DMS 273 (cell line): ENCODE data around the gene CFAP410.
"Not testable (repeated sequence)": the region's sequence is repeated elsewhere in the genome, so short reads cannot be mapped to it uniquely, and the experiment has no call there.

Experiments used
- DNase-seq: peaks from one replicate; lab custom pipeline; 2025; ENCODE audit not compliant: unreplicated experiment; lab: John Stamatoyannopoulos, UW

The CFAP410 gene

DNA sequence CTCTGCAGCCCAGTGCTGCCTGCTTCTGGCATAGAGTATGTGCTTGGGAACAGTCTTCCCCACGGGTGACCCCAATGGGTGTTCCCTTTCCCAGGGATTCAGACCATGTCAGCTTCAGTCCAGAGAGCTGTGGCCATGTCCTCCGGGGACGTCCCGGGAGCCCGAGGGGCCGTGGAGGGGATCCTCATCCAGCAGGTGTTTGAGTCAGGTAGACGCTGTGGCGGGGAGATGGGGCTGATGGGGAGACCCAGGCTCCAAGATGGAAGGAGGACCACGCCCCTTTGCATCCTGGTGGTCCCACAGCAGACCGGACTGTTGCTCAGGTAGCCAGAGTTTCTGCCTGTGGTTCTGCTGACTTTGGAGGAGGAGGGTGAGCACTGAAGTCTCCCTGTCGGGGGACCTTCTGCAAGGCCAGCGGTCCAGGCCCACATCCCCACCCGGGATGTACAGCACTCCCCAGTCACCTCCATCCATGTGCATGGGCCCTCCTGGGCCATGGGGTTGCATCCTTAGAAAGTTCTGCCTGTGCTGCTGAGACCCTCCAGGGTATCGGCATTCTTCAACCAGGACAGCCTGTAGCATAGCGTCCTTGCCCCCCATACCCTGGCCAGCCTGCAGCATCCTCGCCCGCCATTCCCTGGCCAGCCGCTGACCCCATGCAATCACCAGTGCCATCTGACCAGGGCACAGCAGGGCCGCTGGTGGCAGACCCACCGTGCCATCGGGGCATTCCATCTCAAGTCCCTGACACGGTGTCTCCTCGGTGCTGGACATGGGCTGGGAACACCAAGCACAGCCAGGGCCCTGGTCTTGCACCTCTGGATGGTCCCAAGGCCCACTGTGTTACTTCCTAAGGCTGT lies 50.7 kb downstream of the CFAP410 start:
- DNase-seq, result no peak

- DNase-seq, result no peak
Measured at GRCh38 chr21:44286716-44287632, 52.2 kb downstream of the CFAP410 start.

GRCh38 chr21:44286086-44286715 lies 53.0 kb downstream of the CFAP410 start:
- DNase-seq, result no peak

DNA sequence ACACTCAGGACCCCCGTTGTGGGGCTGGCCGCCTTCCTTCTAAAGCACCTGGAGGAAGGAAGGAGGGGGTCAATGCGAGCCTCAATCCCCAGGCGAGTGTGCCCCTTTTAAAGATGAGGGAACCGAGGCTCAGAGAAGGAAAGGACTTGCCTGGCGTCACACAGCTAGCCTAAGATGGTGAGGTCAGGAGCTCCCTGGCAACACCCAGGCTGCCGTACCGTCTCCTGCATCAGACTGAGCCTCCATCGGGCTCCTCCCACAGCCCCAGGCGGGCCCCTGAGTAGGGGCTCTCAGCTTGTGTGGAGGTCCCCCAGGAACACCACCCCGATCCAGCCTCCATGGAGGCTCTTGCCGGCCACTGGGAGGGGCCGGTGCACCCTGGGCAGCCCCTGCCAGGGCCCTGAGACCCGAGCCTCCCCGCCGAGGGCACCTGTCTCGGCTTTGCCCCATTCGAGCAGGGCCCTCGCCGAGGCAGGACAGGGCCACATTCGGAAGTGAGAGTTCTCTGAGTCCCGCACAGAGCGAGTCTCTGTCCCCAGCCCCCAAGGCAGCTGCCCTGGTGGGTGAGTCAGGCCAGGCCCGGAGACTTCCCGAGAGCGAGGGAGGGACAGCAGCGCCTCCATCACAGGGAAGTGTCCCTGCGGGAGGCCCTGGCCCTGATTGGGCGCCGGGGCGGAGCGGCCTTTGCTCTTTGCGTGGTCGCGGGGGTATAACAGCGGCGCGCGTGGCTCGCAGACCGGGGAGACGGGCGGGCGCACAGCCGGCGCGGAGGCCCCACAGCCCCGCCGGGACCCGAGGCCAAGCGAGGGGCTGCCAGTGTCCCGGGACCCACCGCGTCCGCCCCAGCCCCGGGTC lies 53.8 kb downstream of the CFAP410 start, which contains the start of gene AIRE:
Gene AIRE, plus strand, starts transcription at position 739 of the 855 bp plus-strand sequence. CDS start 131 bp downstream, outside the sequence.
- DNase-seq, result no peak

- DNase-seq, result no peak
Measured at GRCh38 chr21:44283948-44284347, 55.2 kb downstream of the CFAP410 start.

- not testable (repeated sequence) for DNase-seq
Measured at GRCh38 chr21:44283211-44283785, 55.9 kb downstream of the CFAP410 start.

DNA sequence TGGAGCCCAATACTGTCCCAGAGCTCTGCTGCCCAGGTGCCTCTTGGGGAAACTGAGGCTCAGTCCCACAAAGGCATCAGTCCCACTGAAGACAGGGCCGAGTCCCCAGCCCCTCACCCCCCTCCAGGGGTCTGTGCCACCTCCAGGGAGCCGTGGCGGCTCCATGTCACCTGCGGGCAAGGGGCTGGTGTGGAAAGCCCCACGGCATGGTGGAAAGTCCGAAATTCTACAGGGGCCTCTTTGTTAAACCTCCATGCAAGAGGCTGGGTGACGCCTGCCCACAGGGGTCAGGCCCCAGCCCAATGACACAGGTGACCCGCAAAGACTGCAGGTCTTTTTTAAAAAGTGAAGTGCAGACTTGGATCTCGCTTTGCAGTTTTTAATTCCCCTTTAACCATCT lies 56.8 kb downstream of the CFAP410 start:
- DNase-seq, result no peak

DNA sequence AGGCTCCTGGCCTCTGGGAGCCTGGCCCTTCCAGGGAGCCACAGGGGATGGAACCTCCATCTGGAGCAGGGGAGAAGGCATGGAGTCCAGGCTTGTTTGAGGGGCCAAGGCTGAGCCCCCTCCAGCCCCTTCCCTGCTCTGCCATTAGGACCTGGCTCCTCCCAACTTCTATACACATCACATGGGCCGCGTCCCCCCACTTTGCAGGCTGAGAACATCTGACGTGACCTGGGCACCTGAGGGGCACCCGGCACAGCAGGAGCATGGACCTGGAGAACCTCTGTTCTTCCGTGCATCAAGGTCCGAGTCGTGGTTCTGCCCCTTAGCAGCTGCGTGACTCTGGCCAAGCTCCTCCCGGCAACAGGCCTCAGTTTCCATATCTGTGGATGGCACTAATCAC lies 57.4 kb downstream of the CFAP410 start:
- no peak for DNase-seq

DNA sequence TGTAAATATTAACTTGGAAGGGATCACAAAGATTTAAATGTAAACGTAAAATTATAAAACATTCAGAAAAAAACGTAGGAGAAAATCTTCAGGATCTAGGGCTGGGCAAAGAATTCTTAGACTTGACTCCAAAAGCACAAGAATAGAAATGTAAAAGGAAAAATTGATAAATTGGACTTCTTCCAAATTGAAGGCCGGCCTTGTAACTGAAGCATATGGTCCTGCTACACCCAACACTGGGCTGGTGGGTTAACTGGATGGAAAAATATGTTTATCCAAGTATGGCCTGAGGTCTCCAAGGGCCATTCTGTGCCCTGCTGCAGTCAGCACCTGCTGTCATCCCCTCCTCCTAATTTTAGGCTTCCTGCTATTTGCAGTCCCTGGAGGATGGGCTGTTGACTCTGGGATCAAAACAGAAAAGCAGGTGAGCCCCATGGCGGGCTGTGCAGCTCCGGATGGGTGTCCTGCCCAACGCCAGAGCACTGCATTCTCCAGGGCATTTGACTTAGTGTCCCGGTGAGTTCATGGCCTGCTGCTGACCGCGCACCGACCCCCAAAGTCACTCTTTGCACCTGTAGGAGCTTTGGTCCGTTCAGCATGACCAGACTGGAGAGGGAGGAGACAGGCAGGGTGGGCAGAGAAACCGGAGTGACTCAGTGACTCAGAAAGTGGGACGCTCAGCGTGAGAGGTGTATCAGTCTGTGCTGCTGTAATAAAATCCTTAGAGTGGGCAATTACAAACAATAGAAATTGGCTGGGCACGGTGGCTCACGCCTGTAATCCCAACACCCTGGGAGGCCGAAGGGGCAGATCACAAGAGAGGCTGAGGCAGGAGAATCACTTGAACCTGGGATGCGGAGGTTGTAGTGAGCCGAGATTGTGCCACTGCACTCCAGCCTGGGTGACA lies 59.6 kb downstream of the CFAP410 start:
- DNase-seq, result peak; percentile 65
